Activated gamma-delta T cell treated with anti-CD3 and anti-CD28 coated beads, Interleukin-2, amount 50 U/mL, for 16 hours (primary cell): ENCODE results near the gene LRRTM2.

ENCODE experiments used
- DNase-seq: peaks from one replicate; pipeline ENCODE4 v3.0.0-alpha.2; 2020; ENCODE audit warnings: low read depth

LRRTM2 gene

GRCh38 chr5:138878437-138879235 is 3.5 kb upstream of the LRRTM2 start:
- DNase-seq = no peak

- no peak for DNase-seq
Measured at GRCh38 chr5:138876811-138877210, 1.7 kb upstream of the LRRTM2 start.

- no peak for DNase-seq
Measured at GRCh38 chr5:138875946-138876345, 811 bp upstream of the LRRTM2 start.

- no peak for DNase-seq
Measured at GRCh38 chr5:138875552-138875875, 379 bp upstream of the LRRTM2 start.

- DNase-seq = no peak
Measured at GRCh38 chr5:138874241-138874640, 894 bp downstream of the LRRTM2 start.

- DNase-seq = no peak
Measured at GRCh38 chr5:138873466-138874221, 1.5 kb downstream of the LRRTM2 start.

GRCh38 chr5:138872841-138873465 is 2.2 kb downstream of the LRRTM2 start:
- no peak for DNase-seq

- DNase-seq = no peak
Measured at GRCh38 chr5:138870611-138871010, 4.5 kb downstream of the LRRTM2 start.

- no peak for DNase-seq
Measured at GRCh38 chr5:138869763-138870500, 5.2 kb downstream of the LRRTM2 start.

- DNase-seq = no peak
Measured at GRCh38 chr5:138869038-138869437, 6.1 kb downstream of the LRRTM2 start.

GRCh38 chr5:138867011-138867410 is 8.1 kb downstream of the LRRTM2 start:
- DNase-seq = no peak

- DNase-seq = no peak
Measured at GRCh38 chr5:138853132-138853531, 22.0 kb downstream of the LRRTM2 start.

GRCh38 chr5:138850865-138851435 is 24.2 kb downstream of the LRRTM2 start:
- DNase-seq = no peak

- DNase-seq = no peak
Measured at GRCh38 chr5:138849882-138850281, 25.3 kb downstream of the LRRTM2 start.

- no peak for DNase-seq
Measured at GRCh38 chr5:138849439-138849838, 25.7 kb downstream of the LRRTM2 start.

- no peak for DNase-seq
Measured at GRCh38 chr5:138844812-138845513, 30.2 kb downstream of the LRRTM2 start.

GRCh38 chr5:138844125-138844461 is 31.0 kb downstream of the LRRTM2 start:
- no peak for DNase-seq

GRCh38 chr5:138843316-138844124 is 31.6 kb downstream of the LRRTM2 start:
- no peak for DNase-seq

GRCh38 chr5:138841531-138841930 is 33.6 kb downstream of the LRRTM2 start:
- DNase-seq = no peak

GRCh38 chr5:138840103-138840502 is 35.0 kb downstream of the LRRTM2 start:
- no peak for DNase-seq

GRCh38 chr5:138837160-138837559 is 38.0 kb downstream of the LRRTM2 start:
- DNase-seq = no peak
